HL-60 (cell line): ENCODE data around the gene C21orf58.

Source experiments
- DNase-seq, 2 experiments: peaks; one replicate each; pipeline ENCODE4 v3.0.0-alpha.2; 2010 to 2020; ENCODE audit warnings: low read depth in 1 of 2, low spot score in 1 of 2
- H3K27ac ChIP-seq: fragments of 250-450 bp; sonication (Bioruptor Pico); replicated peaks from 2 replicates; pipeline ENCODE4 v1.5.1; 2020; ENCODE audit warnings: mild to moderate bottlenecking, moderate library complexity
- H3K27me3 ChIP-seq: fragments of 250-450 bp; sonication (Bioruptor Pico); 2 replicates; pipeline ENCODE4 v1.5.1; 2021; ENCODE audit warnings: mild to moderate bottlenecking, moderate library complexity; ENCODE audit not compliant: insufficient read depth, poor library complexity, severe bottlenecking
- H3K4me3 ChIP-seq: replicated peaks from 2 replicates; pipeline ENCODE4 v1.5.1; 2011; ENCODE audit warnings: mild to moderate bottlenecking, control low read depth, low read length; ENCODE audit not compliant: insufficient read depth
- CTCF ChIP-seq: IDR thresholded peaks from one replicate; pipeline ENCODE4 v1.5.1; 2011; ENCODE audit warnings: low read length, control low read depth, inconsistent platforms; ENCODE audit not compliant: insufficient read depth
- GABPA ChIP-seq: IDR thresholded peaks from 2 replicates; pipeline ENCODE4 v1.6.1; 2012; ENCODE audit warnings: low read depth
- POLR2AphosphoS5 ChIP-seq: IDR thresholded peaks from 2 replicates; pipeline ENCODE4 v1.6.1; 2012; ENCODE audit warnings: low read depth
- SPI1 ChIP-seq: IDR thresholded peaks from 2 replicates; pipeline ENCODE4 v1.6.1; 2012; ENCODE audit warnings: low read depth, mild to moderate bottlenecking, borderline replicate concordance
- TF ChIP-seq, protein P1 (sequence below): IDR thresholded peaks from 2 replicates; pipeline ENCODE4 v1.6.1; 2012; ENCODE audit warnings: low read depth; ENCODE audit not compliant: insufficient replicate concordance

The C21orf58 gene

GRCh38 chr21:46362946-46363345, 39.3 kb upstream of the C21orf58 start:
- Histone ChIP-seq H3K27ac (no peak overlapping the region), H3K27me3 (no peaks in the 10 kb centered on the region), H3K4me3 (no peak overlapping the region)
- TF ChIP-seq CTCF: no peak
- TF ChIP-seq SPI1: no peak
- TF ChIP-seq, protein P1, sequence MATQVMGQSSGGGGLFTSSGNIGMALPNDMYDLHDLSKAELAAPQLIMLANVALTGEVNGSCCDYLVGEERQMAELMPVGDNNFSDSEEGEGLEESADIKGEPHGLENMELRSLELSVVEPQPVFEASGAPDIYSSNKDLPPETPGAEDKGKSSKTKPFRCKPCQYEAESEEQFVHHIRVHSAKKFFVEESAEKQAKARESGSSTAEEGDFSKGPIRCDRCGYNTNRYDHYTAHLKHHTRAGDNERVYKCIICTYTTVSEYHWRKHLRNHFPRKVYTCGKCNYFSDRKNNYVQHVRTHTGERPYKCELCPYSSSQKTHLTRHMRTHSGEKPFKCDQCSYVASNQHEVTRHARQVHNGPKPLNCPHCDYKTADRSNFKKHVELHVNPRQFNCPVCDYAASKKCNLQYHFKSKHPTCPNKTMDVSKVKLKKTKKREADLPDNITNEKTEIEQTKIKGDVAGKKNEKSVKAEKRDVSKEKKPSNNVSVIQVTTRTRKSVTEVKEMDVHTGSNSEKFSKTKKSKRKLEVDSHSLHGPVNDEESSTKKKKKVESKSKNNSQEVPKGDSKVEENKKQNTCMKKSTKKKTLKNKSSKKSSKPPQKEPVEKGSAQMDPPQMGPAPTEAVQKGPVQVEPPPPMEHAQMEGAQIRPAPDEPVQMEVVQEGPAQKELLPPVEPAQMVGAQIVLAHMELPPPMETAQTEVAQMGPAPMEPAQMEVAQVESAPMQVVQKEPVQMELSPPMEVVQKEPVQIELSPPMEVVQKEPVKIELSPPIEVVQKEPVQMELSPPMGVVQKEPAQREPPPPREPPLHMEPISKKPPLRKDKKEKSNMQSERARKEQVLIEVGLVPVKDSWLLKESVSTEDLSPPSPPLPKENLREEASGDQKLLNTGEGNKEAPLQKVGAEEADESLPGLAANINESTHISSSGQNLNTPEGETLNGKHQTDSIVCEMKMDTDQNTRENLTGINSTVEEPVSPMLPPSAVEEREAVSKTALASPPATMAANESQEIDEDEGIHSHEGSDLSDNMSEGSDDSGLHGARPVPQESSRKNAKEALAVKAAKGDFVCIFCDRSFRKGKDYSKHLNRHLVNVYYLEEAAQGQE: no peak
- no peak for TF ChIP-seq POLR2AphosphoS5
- no peak for TF ChIP-seq GABPA
- no peak for DNase-seq

DNA sequence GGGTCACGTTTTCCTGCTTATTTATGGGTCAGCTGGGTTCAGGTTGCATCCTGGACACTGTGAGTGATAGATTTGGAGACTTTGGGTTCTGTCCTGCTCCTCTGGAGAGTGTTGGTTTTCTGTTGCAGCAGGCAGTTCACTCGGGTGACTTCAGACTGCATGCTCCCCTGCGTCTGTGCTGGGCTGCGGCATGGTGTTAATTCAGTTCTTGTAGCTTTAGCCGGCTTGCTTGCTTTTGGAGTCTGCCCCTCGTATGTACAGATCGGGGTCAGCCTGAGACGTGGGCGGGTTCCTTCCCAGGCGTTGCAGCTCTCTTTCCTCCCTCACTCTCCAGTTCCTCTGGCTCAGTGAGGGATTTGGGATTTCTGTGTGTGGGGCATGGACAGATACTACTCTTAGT, 38.3 kb upstream of the C21orf58 start:
- DNase-seq: no peak
- no peak overlapping the region for H3K4me3 ChIP-seq
- H3K27me3 ChIP-seq: no peaks in the 10 kb centered on the region
- TF ChIP-seq SPI1 (no peak), CTCF (no peak), POLR2AphosphoS5 (no peak), GABPA (no peak)
- no peak overlapping the region for H3K27ac ChIP-seq

DNA sequence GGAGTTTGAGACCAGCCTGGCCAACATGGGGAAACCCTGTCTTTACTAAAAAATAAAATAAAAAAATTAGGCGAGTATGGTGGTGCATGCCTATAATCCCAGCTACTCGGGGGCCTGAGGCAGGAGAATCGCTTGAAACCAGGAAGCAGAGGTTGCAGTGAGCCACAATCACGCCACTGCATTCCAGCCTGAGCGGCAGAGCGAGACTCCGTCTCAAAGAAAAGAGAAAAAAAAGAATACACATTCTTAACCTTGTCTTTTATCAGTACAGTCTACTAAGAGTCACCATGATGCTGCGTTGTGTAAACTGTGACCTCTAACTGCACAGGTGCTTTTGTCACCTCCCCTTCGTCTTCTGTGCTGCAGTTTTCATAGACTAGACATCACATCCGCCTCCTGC, 37.5 kb upstream of the C21orf58 start:
- H3K4me3 ChIP-seq: no peak overlapping the region
- no peak for TF ChIP-seq GABPA
- no peak for TF ChIP-seq SPI1
- TF ChIP-seq CTCF: no peak
- TF ChIP-seq, protein P1: no peak
- TF ChIP-seq POLR2AphosphoS5: no peak
- no peaks in the 10 kb centered on the region for H3K27me3 ChIP-seq
- no peak overlapping the region for H3K27ac ChIP-seq
- DNase-seq: no peak

DNA sequence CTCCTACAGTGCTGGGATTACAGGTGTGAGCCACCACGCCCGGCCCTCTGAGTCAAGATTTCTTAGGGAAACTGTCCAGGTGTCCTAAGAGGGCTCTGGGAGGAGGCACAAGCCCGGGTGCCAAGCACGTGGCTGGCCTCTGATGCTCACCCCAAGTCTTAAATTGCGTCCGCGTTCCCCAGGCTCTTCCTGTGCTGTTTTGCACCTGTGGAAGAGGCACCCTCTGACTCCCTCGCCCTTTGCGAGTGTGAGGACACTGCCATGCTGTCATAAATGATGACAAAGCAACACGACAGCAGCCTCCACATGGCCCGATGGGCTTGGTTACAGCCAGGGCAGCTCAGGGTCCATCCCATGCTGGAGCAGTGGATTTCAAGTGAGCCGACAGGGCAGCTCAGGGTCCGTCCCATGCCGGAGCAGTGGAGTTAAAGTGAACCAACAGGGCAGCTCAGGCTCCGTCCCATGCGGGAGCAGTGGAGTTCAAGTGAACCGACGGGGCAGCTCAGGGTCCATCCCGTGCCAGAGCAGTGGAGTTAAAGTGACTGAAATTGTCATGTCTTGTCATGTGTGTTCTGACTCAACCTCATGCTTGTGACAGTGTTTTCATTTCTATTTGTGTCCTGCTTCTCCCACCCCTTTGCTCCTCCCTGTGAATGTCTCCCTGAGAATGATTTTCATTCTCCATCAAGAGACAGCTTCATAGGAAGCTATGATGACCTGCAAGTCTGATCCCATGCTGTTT, 34.2 kb upstream of the C21orf58 start:
- TF ChIP-seq, protein P1: no peak
- no peak for TF ChIP-seq GABPA
- no peak for TF ChIP-seq SPI1
- TF ChIP-seq POLR2AphosphoS5: no peak
- TF ChIP-seq CTCF: no peak
- no peak for DNase-seq
- no peak overlapping the region for H3K27ac ChIP-seq
- H3K27me3 ChIP-seq: no peaks in the 10 kb centered on the region
- H3K4me3 ChIP-seq: no peak overlapping the region
